Erythroblast (primary cell): Measurements from ENCODE around the gene CCDC117.

Experiments used
- GATA1 ChIP-seq: IDR thresholded peaks from 2 replicates; pipeline ENCODE4 v1.6.1; 2011; ENCODE audit warnings: low read depth, mild to moderate bottlenecking, control low read depth, low read length, moderate library complexity
- POLR2A ChIP-seq: IDR thresholded peaks from 2 replicates; pipeline ENCODE4 v1.6.1; 2011; ENCODE audit warnings: mild to moderate bottlenecking, low read length

DNA sequence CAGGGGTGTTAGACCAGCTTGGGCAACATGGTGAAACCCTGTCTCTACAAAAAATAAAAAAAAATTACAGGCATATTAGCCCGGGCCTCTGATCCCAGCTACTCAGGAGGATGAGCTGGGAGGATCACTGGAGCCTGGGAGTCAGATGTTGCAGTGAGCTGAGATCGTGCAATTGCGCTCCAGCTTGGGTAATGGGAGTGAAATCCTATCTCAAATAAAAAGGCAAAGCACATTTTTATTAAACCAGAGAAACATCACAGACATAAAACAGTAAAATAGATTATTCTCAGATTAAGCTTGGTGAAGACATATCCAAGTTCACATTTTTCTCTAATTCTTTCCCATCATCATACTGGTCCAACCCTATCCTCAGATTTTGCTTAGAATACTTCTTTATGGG, 57.9 kb downstream of the CCDC117 start:
- TF ChIP-seq POLR2A: no peak
- TF ChIP-seq GATA1: no peak
